ENCODE results near the gene MIGA2. TPM values are rescaled to one million over a fixed set of nuclear protein-coding genes. Genes with fewer than 3 reads are reported as not detected.

MIGA2 gene
- total RNA-seq, 1 experiment from 2014 or later = 23.7 TPM

GRCh38 chr9:129093602-129094386 is 57.4 kb downstream of the MIGA2 start:
- Histone ChIP-seq H3K27ac (ENCODE audit: low read depth, low read length) (no peak overlapping the region), H3K27me3 (ENCODE audit: insufficient read depth, low read length) (no peaks in the 10 kb centered on the region), H3K79me2 (ENCODE audit: insufficient read depth, low read length) (no peaks in the 10 kb centered on the region), H3K4me3 (replicated peaks in 1 of 2; ENCODE audit: low read depth in 1 of 2, low read length in 2 of 2) (no peak overlapping the region), H3K9ac (ENCODE audit: low read length) (no peak overlapping the region), H3K9me2 (ENCODE audit: insufficient read depth) (no peaks in the 10 kb centered on the region), H4K20me1 (ENCODE audit: insufficient read depth) (no peaks in the 10 kb centered on the region), H2AFZ (ENCODE audit: low read depth, low read length, poor library complexity, severe bottlenecking) (no peak overlapping the region), H3K9me3 (ENCODE audit: control insufficient read depth in 1 of 2, insufficient read depth in 1 of 2, low read depth in 1 of 2, low read length in 2 of 2) (no peaks in the 10 kb centered on the region), H3K4me1 (ENCODE audit: control insufficient read depth in 1 of 2, insufficient read depth in 2 of 2, low read length in 2 of 2) (no peaks in the 10 kb centered on the region), H3K4me2 (ENCODE audit: low read length) (no peak overlapping the region), H3K36me3 (ENCODE audit: control insufficient read depth in 1 of 2, insufficient read depth in 2 of 2, low read length in 2 of 2) (no peaks in the 10 kb centered on the region; a peak in 1 of 4 replicates)
- CTCF ChIA-PET = no interaction called here
- ATAC-seq = peak; percentile 16
- intact Hi-C loops (cut with micrococcal nuclease) = no loop called here
- POLR2A ChIA-PET = no interaction called here
- no peak for DNase-seq (ENCODE audit: low read depth, low spot score)
- no TSS peak for BruUV-seq (replicated peaks)
- RAD21 ChIA-PET (ENCODE audit: low non-redundant PET in 1 of 2, low total read pairs in 2 of 2, uncharacterized antibody in 2 of 2, unreplicated experiment in 2 of 2) = no interaction called here
- TF ChIP-seq EGR1 (IDR thresholded peaks at IDR 0.05; ENCODE audit: low read depth) = no peak
- TF ChIP-seq SRF (IDR thresholded peaks at IDR 0.05; ENCODE audit: low read depth) = no peak
- TF ChIP-seq RAD21 (IDR thresholded peaks at IDR 0.05; ENCODE audit: low read depth) = no peak
- TF ChIP-seq CTCF (IDR thresholded peaks at IDR 0.05 in 2 of 3, conservative IDR thresholded peaks at IDR 0.05 in 1 of 3; ENCODE audit: borderline replicate concordance in 1 of 3, insufficient read depth in 1 of 3, low read depth in 2 of 3, low read length in 2 of 3) = no peak
- TF ChIP-seq POLR2AphosphoS5 (IDR thresholded peaks at IDR 0.05; ENCODE audit: low read depth, low read length) = no peak
- TF ChIP-seq ATF3 (IDR thresholded peaks at IDR 0.05) = no peak
- TF ChIP-seq MAX (IDR thresholded peaks at IDR 0.05) = no peak
- no peak for TF ChIP-seq FOSL1 (IDR thresholded peaks at IDR 0.05; ENCODE audit: low read depth)
- no peak for TF ChIP-seq ZBTB33 (IDR thresholded peaks at IDR 0.05; ENCODE audit: extremely low read depth, insufficient replicate concordance, low read length)
- TF ChIP-seq SP1 (IDR thresholded peaks at IDR 0.05; ENCODE audit: low read depth) = no peak
